Measurements from ENCODE around the gene SLC16A2.
A peak's percentile ranks its signal among the peaks of the same experiment; 100 is the strongest.

Gene SLC16A2

GRCh38 chrX:74421036-74421739, at the start of gene SLC16A2:
TSS of gene SLC16A2 (plus strand) at chrX:74421493. CDS start at chrX:74421638, 145 bp downstream.
- DNase-seq (ENCODE audit: low read depth in 2 of 2): peak; percentile 4 to 23

- DNase-seq (ENCODE audit: low read depth in 2 of 2): no peak
These were observed 49.0 kb upstream of the SLC16A2 start for GRCh38 chrX:74372272-74372671.

DNA sequence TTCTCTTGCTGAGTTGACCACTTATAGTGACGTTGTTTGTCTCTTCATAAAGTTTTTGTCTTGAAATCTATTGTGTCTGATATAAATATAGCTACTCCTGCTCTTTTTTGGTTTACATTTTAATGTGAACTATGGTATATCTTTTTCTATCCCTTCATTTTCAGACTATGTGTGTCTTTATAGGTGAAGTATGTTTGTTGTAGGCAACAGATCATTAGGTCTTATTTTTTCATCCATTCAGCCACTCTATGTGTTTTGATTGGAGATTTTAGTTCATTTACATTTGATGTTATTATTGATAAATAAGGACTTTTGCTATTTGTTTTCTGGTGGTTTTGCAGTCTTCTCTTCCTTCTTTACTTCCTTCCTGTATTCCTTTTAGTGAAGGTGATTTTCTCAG, 44.0 kb upstream of the SLC16A2 start:
- no peak for DNase-seq (ENCODE audit: low read depth in 2 of 2)

- DNase-seq (ENCODE audit: low read depth in 2 of 2): peak; percentile 22 to 32
These were observed 38.7 kb upstream of the SLC16A2 start for GRCh38 chrX:74382613-74383012.

GRCh38 chrX:74383611-74384010, 37.7 kb upstream of the SLC16A2 start:
- no peak for DNase-seq (ENCODE audit: low read depth in 2 of 2)

DNA sequence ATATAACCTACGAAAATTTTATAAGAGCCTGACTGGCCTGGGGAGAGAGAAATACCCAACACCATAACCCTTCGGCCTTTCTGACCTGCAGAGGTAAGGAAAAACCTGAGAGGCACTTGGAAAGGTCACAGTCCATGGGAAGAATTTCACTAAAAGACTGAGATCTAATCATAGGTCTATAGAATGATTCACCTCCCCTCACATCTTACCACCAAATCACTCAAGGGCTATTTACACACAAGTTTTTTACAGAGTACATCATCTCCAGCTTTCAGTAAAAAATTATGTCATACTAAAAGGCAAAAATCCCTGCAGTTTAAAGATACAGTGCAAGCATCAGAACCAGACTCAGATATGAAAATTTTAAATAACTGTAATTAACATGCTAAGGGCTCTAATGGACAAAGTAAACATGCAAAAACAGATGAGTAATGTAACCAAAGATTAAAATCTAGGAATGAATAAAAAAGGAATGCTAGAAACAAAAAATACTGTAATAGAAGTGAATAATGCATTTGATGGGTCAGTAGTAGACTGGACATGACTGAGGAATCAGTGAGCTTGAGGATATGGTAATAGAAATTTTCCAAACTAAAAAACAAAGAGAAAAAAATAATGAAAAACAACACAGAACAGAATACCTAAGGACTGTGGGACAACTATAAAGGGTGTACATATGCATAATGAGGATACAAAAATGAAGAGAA, 32.1 kb upstream of the SLC16A2 start:
- no peak for DNase-seq (ENCODE audit: low read depth in 2 of 2)

GRCh38 chrX:74395556-74395955, 25.7 kb upstream of the SLC16A2 start:
- no peak for DNase-seq (ENCODE audit: low read depth in 2 of 2)

DNA sequence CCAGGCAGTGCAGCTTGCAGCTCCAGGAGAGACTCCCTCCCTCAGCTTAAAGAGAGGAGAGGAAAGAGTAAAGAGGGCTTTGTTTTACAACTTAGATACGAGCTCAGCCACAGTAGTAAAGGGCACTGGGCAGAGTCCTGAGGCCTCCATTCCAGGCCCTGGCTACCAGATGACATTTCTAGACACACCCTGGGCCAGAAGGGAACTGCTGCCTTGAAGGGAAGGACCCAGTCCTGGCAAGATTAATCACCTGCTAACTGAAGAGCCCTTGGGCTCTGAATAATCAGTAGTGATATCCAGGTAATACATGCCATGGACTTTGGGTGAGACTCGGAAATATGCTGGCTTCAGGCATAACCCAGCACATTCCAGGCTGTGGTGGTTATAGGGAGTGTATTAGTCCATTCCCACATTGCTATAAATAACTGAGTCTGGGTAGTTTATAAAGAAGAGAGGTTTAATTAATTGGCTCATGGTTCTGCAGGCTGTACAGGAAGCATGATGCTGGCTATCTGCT, 15.3 kb upstream of the SLC16A2 start:
- no peak for DNase-seq (ENCODE audit: low read depth in 2 of 2)

GRCh38 chrX:74408304-74408703, 13.0 kb upstream of the SLC16A2 start:
- DNase-seq (ENCODE audit: low read depth in 2 of 2): no peak

DNA sequence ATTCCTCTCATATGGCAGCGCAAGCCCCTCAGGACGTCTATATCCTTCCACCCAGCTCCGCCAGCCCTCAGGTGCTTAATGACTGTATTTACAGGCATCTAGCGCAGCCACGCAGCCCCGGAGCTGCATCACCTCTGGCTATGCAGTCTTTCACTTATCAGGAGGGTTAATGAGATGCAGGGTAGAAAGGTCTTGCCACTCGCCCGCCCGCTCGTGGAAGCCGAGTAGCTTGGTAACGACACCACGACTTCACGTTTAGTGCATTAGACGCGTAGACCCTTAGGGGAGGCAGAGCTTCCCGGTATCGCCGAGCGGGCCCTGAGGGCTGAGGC, 1.5 kb upstream of the SLC16A2 start:
- no peak for DNase-seq (ENCODE audit: low read depth in 2 of 2)

DNA sequence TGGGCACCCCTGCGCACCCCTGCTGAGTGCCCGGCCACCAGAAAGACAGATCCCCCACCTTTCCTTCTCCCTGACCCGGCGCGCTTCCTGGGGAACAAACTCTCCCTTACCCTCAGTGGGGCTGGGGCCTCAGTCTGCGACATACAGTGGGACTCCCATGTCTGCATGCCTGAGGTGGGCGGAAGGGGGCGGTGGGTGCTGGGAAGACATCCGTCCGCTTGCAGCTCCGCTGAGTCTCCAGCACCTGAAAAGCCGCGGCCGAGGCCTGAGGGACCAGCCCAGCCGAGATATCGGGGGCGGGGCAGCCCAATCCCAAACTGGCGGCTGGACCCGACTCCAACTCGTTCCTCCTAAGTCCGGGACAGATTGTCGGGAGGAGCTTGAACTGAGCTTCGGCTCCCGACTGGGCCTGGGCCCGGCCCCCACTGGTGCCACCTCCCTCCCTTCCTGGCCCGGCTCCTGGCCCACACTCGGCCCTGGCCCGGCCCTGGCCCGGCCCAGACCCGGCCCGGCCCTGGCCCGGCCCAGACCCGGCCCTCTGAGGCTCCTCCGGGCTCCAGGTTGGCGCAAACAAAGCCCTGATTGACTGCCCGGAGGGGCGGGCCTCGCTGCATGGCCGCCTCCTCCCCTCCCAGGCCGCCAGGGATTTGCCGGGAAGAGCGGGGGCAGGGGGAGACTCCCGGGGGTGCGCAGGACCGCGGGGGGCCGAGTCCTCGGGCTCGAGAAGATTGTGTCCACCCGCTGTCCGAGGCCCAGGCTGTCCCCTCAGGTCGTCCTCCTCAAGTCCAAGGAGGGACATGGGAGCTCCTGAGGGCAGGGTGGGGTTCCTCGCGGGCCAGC, 877 bp upstream of the SLC16A2 start:
- peak in 1 of 2 donors; percentile 15 for DNase-seq (ENCODE audit: low read depth in 2 of 2)

GRCh38 chrX:74421740-74422352, 553 bp downstream of the SLC16A2 start:
- DNase-seq (ENCODE audit: low read depth in 2 of 2): no peak

DNA sequence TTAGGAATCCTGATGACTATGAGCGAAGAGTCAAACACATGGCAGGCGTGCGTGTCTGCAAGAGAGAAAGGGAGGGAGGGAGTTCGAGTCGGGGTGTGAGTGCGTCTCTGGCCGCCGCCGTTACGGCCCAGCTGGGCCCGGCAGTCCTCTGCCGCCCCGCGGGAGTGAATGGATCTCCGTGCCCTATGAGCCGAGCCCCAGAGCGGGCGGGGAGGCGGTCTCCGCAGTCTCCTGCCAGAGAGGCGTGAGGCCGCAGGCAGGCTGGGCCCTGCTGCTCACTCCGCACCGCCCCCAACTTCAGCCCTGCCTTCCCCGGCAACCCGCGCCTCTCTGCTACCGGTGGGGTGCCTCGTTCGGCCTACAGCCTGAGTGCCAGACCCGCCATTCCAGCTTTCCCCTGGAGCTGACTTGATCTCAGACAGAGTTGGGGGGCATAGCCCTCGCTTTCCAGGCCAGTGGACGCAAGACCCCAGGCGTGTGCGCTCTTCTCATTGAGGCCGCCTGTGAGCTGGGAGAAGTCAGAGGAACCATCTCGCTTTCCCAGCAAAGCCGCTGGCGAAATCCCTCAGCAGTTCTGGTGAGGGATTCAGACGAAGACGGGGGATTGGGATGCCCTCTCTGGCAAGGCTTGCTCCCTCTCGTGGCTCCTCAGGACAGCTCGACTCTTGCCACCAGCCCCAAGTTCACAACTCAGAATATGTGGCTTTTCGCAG, 1.4 kb downstream of the SLC16A2 start:
- no peak for DNase-seq (ENCODE audit: low read depth in 2 of 2)

DNA sequence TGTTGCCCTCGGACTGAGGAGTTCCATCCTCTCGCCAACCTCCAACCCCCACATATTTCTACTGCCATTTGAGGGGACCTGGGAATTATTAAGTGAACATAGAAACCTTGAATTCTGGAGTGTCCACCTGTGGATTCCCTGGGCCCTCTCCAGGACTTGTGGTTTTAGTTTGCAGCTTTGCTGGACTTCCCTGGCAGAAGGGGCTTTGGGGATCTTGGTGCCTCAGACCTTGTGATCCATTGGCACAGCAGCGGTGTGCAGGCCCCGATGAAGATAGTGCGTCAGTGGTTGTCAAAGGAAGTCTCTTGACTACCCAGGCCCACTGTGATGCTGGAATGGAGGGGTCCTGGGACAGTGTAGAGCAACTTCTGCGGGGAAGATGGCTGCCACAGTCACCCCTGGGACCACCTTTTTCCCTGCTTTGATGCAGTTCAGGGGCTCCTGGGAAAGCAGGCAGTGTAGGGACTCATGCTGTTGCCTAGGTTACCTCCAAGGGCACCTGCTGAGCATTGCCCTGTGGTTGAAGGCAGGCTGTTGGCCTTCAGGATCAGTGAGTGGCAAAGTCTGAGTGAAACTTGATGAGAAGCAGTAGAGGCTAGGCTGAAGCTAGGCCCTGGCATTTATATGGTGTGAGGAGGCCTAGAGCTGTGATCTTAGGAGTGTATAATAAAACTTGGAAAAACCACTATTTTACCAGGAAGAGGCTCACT, 2.2 kb downstream of the SLC16A2 start:
- DNase-seq (ENCODE audit: low read depth in 2 of 2): no peak

DNA sequence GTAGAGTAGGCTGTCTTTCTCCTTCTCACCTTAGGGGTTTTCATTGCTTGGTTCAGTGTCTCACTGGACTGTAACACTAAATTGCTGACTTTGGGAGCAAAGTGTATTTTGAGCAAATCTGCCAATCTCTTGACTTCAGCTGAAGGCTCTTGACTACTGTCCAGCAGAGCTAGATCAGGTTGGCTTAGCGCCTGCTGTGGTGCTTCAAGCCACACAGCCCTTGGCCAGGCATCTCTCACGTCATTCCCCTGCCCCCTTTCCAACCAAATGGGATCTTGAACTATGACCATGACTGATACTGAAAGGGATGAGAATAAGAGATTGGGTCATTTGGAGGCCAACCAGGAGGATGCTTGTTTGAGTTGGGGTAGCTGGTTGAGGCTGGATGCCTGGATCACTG, 4.8 kb downstream of the SLC16A2 start:
- DNase-seq (ENCODE audit: low read depth in 2 of 2): no peak

- DNase-seq (ENCODE audit: low read depth in 2 of 2): no peak
These were observed 5.3 kb downstream of the SLC16A2 start for GRCh38 chrX:74426615-74427014.

DNA sequence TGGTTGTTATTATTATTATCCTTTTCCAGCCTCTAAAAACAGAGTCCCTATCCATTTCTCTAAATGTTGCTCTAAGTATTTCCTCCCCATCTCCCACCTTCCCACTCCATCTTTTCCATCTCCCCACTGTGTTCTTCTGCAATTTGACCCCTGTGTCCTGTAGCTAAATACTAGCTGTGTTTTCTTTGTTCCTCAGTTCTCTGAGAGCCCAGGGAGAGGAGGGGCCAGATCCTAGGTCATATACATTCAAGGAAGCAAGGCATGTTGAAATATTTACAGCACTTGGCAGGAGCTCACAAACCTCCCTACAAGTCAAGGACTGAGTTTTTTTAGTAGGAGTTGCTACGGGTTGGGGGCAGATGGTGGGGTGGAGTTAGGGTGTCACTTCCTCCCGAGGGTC, 10.5 kb downstream of the SLC16A2 start:
- DNase-seq (ENCODE audit: low read depth in 2 of 2): no peak

DNA sequence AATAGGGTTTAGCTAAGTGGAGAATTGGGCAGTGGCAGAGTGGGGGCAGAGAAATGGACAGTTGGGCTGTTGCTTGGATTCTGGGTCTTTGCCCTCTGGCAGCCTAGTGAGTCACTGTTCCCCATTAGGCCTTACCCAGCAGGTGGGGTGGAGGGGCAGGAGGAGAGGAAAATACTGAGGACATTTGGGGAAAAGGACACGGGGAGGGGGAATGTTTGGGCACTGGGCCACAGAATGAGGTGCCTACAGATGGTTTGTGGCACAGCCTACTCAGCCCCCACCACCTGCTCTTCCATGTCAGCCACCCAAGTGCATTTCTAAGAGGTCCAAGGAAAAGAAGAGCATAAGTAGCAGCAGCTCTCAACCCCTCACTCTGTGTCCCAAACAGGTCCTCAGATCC, 13.0 kb downstream of the SLC16A2 start:
- no peak for DNase-seq (ENCODE audit: low read depth in 2 of 2)

DNA sequence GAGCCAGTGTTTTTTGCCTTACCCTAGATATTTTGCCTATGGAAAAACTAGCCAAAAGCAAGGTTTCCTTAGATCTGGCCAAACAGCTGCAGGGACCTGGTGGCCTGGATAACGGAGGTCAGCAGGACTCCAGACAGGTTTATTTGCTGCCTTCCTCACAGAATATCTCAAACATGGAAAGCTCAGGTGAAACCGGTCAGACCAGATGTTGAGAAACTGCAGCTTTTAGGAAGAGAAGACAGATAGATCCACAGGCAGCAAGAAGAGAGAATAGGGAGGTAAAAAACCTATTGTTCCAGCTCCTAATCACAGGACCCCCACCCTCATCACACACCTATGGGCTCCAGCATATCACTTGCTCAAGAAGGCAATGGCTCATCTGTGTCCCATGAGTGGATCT, 16.2 kb downstream of the SLC16A2 start:
- no peak for DNase-seq (ENCODE audit: low read depth in 2 of 2)

DNA sequence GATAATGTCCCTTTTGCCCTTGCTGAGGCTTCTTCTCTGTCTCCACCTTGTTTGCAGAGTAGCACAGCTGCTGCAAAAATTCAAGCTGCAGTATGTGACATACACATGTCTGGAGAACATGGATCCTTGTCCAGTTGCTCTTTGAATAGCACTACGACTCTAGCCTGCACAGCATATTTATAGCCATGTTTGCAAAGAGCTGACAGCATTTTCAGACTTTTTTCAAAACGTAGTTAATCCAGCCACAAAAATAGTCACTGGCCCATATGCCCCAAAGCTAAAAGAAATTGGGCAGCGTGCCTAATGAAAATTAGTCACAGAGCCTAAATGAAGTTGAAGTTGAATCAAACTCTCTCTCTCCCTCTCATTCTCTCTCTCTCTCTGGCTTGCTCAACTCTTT, 17.5 kb downstream of the SLC16A2 start:
- DNase-seq (ENCODE audit: low read depth in 2 of 2): no peak

DNA sequence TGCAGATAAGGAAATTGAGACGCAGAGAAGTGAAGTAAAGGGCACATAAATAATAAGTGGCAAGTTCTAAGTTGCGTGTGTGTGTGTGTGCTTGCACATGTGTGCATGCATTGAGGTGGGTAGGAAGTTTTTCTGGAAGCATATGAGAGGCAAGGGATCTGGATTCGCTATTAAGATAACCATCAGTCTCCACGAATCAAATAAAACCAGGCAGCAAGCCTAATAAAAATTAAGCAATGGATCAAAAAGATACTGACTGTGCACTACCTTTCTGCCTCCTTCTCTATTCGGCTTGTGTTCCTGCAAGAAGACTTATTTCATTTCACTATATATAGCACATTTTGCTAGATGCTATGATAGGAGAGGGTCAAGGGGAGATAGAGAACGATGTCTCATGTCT, 23.8 kb downstream of the SLC16A2 start:
- no peak for DNase-seq (ENCODE audit: low read depth in 2 of 2)
